HG03175 (cell line): ENCODE measurements around the gene LRRC72.

Experiments used
- ATAC-seq: cut with Tn5 transposase; IDR thresholded peaks from one replicate; pipeline ENCODE4 v1.9.1; 2021; ENCODE audit warnings: mild to moderate bottlenecking, moderate library complexity; ENCODE audit not compliant: unreplicated experiment

LRRC72 gene

DNA sequence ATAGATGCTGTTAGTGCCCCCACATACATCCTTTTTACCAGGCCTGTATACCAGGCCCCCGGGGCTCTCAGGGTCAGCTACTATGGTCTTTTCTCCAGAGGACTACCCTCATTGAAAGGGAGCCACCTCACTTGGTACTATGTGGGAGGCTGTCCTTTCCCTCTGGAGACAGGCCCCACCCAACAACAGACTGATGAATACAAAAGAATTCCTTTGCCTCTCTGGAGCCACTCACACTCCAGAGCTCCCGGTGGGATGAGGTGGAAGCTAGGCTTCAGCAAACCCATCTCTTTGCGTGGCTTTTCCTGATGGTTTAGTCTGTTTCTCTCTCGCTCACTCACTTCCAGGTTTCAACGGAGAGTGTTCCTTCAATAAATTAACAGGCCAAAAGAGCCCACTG is 88.6 kb downstream of the LRRC72 start:
- no peak for ATAC-seq

DNA sequence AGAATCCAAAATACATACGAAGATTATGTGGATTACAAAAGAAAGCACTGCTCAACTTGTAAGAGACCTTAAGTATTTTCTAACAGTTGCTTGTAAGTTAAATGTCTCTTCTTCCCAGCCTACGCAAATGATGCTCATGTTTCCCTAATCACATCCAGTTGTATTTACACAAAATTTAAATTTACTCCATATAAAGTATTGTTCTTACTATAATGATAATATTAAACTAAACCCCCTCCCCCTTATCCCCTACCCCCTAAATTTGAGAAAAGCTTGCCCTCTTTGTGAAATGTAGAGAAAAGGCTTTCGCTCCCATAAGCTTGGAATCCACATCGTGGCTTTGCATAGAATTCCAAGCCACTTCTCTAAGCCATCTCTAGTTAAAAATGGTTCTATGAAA is 89.5 kb downstream of the LRRC72 start:
- ATAC-seq: no peak

DNA sequence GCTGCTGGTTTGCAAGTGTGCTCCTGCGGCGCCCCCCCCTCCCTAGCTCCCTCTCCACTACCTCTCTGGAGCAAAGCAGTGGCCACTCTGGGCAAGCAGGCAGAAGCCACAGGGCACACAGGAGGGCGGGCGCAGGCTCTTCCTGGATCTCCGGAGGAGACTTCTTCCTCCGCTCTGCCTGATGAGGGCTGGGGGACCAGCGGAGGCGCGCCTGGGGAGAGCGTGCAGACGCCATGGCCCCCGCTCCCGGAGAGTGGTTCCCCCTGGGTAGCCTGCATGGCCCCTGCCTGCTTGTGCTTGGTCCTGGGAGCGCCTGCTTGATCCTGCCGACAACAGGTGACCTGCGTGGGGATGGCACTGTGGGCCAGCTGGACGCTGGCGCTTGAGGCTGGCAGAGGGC is 89.9 kb downstream of the LRRC72 start:
- no peak for ATAC-seq

DNA sequence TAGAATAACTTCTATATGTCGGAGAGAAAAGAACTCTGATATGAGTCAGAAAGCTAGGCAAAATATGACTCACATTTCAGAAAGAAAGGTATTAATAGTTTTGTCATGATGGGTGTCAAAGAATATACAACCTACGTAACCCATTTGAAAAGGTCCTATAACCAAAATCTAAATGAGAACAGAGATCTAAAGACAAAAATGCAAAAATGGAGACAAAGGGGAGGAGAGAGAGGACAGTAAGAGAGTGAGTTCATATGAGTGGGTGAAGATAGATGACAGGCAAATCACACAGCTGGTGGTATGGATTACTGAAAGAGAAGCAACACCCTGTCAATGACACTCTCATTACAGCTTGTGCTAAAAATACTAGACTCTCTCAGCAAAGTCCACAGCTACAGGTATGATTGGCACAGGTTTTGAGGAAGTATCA is 93.4 kb downstream of the LRRC72 start:
- ATAC-seq: peak; percentile 86

DNA sequence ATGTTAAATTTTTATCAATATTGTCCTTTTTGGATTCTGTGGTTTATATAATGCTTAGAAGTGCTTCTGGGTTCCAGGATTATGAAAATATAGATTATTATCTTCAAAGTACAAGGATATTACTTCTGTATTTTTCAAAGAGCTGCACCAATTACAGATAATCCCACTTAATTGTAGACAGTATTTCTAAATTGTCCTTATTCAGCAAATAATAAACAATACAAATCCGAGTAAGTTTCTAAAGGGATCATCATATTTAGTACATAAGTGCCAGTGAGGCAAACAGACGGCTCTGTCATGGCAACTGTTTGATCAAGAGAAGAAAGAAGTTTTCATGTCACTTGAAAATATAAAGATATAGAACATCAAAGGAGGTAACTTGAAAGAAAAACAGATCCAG is 99.8 kb downstream of the LRRC72 start:
- no peak for ATAC-seq

DNA sequence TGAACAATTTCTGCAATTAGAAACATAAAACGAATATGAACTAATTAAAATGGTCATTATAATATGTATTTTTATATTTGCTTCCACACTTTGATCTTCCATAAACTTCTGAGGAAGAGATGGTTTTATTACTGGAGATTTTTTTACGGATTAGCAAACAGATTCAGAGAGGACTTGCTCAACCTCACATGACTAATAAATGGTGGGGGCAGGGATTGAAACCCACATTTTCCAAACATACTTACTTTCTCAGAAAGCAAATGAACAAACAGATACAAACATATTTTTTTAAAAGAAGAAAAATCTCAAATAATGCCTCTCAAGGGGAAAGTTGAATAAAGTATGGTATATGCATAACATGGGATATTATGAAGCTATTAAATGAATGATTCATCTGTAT is 100.6 kb downstream of the LRRC72 start:
- ATAC-seq: no peak

DNA sequence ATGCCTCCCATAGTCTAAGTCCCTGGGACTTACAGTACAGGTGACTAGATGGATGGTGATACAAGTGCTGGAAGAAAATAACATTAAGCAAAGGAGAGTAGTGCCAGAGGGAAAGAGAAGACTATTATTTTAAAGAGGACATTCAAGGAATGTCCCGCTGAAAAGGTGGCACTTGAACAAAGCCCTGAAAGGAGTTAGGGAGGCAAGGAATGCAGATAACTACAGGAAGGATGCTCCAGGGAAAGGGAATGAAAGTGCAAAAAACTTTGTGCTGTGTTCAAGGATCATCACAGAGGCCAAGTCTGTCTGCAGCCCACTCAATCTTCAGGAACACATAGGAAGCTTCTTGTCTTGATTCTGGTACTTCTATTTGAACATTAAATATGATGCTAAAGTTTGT is 104.0 kb downstream of the LRRC72 start:
- ATAC-seq: no peak
